Measurements from ENCODE around the gene CHAF1A.

Gene CHAF1A

DNA sequence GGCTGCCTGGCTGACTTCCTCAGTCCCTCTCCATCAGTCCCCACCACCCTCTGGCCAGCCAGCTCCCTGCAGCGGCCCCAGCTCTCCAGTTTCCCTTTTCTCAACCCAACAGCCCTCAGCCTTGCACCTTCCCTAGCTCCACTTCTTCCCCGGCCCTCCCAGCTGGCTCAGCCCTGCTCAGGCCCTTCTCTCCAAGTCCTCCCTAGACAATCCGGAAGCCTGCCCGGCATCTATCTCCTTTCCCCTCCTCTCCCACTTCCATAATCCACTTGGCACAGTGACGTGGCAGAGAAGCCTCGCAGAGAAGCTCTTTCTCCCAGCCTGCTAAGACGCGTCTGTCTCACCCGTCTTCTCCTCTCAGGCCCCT is 54.0 kb downstream of the CHAF1A start:
- no peak for DNase-seq

GRCh38 chr19:4456843-4457653 is 54.6 kb downstream of the CHAF1A start:
- peak; percentile 74 for DNase-seq

DNA sequence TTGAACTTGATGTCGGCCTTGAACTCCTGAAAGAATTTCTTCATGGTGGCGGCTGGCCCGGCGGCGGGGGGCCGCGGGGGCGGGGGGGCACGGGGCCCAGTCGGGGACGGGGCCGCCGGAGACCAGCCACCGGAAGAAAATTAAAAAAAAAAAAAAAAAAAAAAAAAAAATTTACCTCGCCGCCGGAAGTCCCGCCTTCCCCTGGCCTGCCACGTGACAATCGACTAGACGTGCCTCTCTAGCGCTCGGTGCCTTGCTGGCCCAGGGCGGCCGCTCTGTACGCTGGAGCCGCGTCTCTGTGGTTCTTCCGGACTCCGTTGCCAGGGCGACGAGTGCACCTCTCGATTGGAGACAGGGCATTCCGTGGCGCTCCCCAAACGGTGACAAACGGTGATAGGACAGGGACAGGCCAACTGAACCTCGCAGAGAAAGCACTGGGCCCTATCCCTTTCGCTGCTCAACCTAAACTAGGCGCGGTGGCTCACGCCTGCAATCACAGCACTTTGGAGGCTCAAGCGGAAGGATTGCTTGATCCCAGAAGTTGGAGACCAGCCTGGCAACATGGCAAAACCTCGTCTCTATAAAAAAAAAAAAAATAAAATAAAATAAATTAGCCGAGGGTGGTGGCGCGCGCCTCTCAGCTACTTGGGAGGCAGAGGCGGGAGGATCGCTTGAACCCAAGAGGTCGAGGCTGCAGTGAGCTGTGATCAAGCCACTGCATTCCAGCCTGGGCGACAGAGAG is 55.4 kb downstream of the CHAF1A start, which contains the start of gene UBXN6:
Gene UBXN6, minus strand, starts transcription at position 141 of the 742 bp plus-strand sequence. Its CDS starts 97 bp downstream, at position 44.
- peak; percentile 91 for DNase-seq

GRCh38 chr19:4464815-4465581 is 62.6 kb downstream of the CHAF1A start:
- no peak for DNase-seq

DNA sequence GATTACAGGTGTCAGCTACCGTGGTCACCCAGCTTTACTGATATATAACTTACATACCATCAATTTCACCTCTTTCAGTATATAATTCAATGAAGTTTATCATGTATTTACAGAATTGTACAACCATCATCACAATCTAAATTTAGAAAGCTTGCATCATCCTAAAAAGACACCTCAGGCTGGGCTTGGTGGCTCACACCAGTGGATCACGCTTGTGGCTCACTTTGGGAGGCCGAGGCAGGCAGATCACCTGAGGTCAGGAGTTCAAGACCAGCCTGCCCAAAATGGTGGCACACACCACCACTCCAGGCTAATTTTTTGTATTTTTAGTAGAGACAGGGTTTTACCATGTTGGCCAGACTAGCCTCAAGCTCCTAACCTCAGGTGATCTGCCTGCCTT is 65.4 kb downstream of the CHAF1A start:
- no peak for DNase-seq

DNA sequence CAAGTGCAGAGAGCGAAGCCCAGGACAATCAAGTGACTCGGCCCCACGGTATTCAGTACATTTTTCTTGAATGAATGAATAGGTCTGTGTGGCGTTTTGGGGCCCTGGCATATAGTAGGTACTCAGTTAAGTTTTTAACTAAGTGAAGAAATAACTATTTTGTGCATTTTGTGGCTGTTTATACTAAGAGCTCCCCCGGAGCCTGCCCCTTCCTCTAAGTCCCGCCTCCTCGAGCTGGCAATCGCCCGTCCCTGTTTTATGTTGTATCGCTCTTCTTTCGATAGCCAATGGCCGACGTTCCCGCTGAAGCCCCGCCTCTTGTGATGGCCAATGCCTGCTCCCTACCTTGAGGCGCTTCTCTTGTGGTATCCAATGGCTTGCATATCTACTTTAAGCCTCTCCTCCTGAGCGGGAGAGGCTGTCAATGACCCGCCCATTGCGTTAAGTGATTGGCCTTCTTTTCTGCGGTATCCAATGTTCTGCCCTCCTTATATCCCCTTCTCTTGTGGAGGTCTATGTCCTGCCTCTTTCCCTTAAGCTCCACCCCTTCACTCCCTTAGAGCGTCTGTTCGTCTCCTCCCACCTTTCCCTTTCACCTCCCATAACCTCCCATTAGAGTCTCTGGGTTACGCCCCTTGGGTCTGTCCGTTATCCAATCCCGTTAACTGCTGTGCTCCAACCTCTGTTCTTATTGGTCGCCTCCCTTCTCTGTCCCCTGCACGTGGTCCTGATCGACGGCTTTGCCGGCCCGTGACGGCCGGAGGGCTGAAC is 69.1 kb downstream of the CHAF1A start:
- DNase-seq, result peak; percentile 88

DNA sequence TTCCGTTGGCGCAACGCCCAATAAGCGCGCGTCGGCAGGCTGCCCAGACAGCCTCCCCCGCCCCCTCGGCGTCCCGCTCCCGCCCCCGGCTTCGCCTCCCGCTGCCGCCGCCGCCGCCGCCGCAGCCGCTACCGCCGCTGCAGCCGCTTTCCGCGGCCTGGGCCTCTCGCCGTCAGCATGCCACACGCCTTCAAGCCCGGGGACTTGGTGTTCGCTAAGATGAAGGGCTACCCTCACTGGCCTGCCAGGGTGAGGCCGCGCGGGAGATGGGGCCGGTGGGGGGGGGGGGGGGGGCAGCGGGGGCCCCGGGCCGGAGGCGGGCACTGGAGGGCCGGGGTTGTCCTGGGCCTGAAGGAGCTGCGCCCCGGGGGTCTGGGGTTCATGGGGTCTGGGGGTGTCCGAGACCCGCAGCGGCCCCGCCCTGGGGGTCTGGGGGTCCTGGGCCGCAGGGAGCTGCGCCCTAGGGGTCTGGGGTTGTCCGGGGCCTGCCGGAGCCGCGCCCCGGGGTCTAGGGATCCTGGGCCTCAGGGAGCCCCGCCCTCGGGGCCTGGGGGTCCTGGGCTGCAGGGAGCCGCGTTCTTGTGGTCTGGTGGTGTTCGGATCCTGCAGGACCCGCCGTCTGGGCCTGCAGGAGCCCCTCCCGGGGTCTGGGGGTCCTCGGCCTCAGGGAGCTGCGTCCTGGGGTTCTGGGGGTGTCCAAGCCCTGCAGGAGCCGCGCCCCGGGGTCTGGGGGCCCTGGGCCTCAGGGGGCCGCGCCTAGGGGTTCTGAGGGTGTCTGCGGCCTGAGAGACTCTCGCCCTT is 69.9 kb downstream of the CHAF1A start, which contains the start of gene HDGFL2:
Gene HDGFL2, plus strand, starts transcription at position 124 of the 801 bp plus-strand sequence. Its CDS starts 54 bp downstream, at position 178.
- DNase-seq, result no peak

GRCh38 chr19:4473011-4473762 is 70.7 kb downstream of the CHAF1A start:
- no peak for DNase-seq

- DNase-seq, result no peak
These were observed 71.5 kb downstream of the CHAF1A start for GRCh38 chr19:4473763-4474513.

- DNase-seq, result peak; percentile 42
These were observed 72.1 kb downstream of the CHAF1A start for GRCh38 chr19:4474514-4475022.

GRCh38 chr19:4477034-4477801 is 74.8 kb downstream of the CHAF1A start:
- DNase-seq, result no peak

- no peak for DNase-seq
These were observed 80.4 kb downstream of the CHAF1A start for GRCh38 chr19:4482721-4483364.

DNA sequence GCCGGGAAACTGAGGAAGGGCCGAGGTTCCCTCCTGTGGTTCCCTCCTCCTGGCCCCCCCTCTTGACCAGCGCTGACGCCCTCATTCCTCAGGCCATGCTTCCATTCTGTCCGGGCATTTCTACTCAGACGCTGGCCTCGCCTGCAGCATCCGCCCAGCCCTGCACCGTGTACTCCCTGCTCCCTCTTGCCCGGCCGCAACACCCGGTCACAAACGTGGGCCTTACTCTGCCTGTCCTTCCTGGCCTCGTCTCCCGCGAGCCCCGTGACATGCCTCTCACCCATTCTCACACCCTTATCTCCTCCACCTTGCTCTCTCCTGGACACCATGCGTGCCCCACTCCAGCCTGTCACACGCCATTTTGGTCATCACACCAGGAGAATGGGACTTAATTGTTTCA is 80.9 kb downstream of the CHAF1A start:
- no peak for DNase-seq

- no peak for DNase-seq
These were observed 85.1 kb downstream of the CHAF1A start for GRCh38 chr19:4487572-4487971.

DNA sequence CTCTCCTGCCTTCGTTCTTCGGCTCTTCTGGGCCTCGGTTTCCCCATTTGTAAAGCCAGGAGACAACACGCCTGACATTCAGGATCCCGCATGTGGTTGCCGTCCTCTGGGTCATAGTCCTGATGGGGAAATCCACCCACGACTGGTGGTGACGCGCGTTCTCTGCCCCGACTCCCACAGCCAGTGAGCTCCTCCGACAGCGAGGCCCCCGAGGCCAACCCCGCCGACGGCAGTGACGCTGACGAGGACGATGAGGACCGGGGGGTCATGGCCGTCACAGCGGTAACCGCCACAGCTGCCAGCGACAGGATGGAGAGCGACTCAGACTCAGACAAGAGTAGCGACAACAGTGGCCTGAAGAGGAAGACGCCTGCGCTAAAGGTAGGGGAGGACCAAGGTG is 86.1 kb downstream of the CHAF1A start:
- no peak for DNase-seq

DNA sequence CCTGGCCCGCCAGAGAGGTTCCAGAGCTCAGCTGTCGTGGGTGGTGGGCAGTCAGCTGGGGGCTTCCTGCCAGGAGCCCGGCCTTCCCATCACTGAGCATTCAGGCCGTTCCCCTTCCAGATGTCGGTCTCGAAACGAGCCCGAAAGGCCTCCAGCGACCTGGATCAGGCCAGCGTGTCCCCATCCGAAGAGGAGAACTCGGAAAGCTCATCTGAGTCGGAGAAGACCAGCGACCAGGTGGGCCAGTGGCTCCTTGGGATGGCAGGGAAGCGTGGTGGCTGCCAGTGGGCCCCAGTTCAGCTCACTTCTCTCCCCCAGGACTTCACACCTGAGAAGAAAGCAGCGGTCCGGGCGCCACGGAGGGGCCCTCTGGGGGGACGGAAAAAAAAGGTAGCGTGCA is 89.0 kb downstream of the CHAF1A start:
- DNase-seq, result no peak

- no peak for DNase-seq
These were observed 90.1 kb downstream of the CHAF1A start for GRCh38 chr19:4492337-4493103.
